ENCODE data around the gene MAP3K21.

MAP3K21 gene

GRCh38 chr1:233326811-233327650 is 493 bp upstream of the MAP3K21 start:
- DNase-seq: peak; percentile 44 to 79

GRCh38 chr1:233328142-233328921 is 808 bp downstream of the MAP3K21 start:
- DNase-seq: no peak

- no peak for DNase-seq
Measured at GRCh38 chr1:233331676-233332519, 4.4 kb downstream of the MAP3K21 start.

- no peak for DNase-seq
Measured at GRCh38 chr1:233333086-233333485, 5.6 kb downstream of the MAP3K21 start.

- no peak for DNase-seq
Measured at GRCh38 chr1:233334092-233334491, 6.6 kb downstream of the MAP3K21 start.

- DNase-seq: no peak
Measured at GRCh38 chr1:233336554-233337456, 9.3 kb downstream of the MAP3K21 start.

GRCh38 chr1:233337505-233337904 is 10.0 kb downstream of the MAP3K21 start:
- no peak for DNase-seq

- no peak for DNase-seq
Measured at GRCh38 chr1:233338102-233338501, 10.6 kb downstream of the MAP3K21 start.

GRCh38 chr1:233340031-233340555 is 12.6 kb downstream of the MAP3K21 start:
- no peak for DNase-seq

- no peak for DNase-seq
Measured at GRCh38 chr1:233340966-233341516, 13.5 kb downstream of the MAP3K21 start.

GRCh38 chr1:233342086-233342485 is 14.6 kb downstream of the MAP3K21 start:
- DNase-seq: no peak

GRCh38 chr1:233343262-233343661 is 15.7 kb downstream of the MAP3K21 start:
- DNase-seq: no peak

GRCh38 chr1:233347338-233347737 is 19.8 kb downstream of the MAP3K21 start:
- no peak for DNase-seq

- no peak for DNase-seq
Measured at GRCh38 chr1:233349137-233349536, 21.6 kb downstream of the MAP3K21 start.

- DNase-seq: no peak
Measured at GRCh38 chr1:233354983-233355382, 27.5 kb downstream of the MAP3K21 start.

- DNase-seq: no peak
Measured at GRCh38 chr1:233355841-233356704, 28.5 kb downstream of the MAP3K21 start.

- no peak for DNase-seq
Measured at GRCh38 chr1:233356705-233356987, 29.1 kb downstream of the MAP3K21 start.

- DNase-seq: no peak
Measured at GRCh38 chr1:233357595-233358397, 30.3 kb downstream of the MAP3K21 start.

- no peak for DNase-seq
Measured at GRCh38 chr1:233359431-233359830, 31.9 kb downstream of the MAP3K21 start.

- no peak for DNase-seq
Measured at GRCh38 chr1:233359905-233360304, 32.4 kb downstream of the MAP3K21 start.

All from SW 1271 (cell line).